Ascending aorta (tissue), 2 donors: Measurements from ENCODE around the gene GAS2L1. TPM values are rescaled to one million over a fixed set of nuclear protein-coding genes. Genes with fewer than 3 reads are reported as not detected.

ENCODE experiments used
- DNase-seq, 2 donors: peaks; one replicate each; pipeline ENCODE4 v3.0.0-alpha.2; 2019; ENCODE audit warnings: low spot score in 2 of 2
- H3K27ac ChIP-seq, 2 donors: fragments of 200-600 bp; sonication (generic); one replicate each; pipeline ENCODE4 v1.5.1; 2016 to 2017; ENCODE audit warnings: mild to moderate bottlenecking in 1 of 2
- H3K27me3 ChIP-seq: fragments of 200-600 bp; sonication (generic); one replicate; pipeline ENCODE4 v1.5.1; 2017
- H3K36me3 ChIP-seq, 2 donors: fragments of 200-600 bp; sonication (generic); one replicate each; pipeline ENCODE4 v1.5.1; 2016
- H3K4me1 ChIP-seq, 2 donors: fragments of 200-600 bp; sonication (generic); one replicate each; pipeline ENCODE4 v1.5.1; 2016 to 2017; ENCODE audit warnings: mild to moderate bottlenecking in 1 of 2
- H3K4me3 ChIP-seq, 2 donors: fragments of 200-600 bp; sonication (generic); one replicate each; pipeline ENCODE4 v1.5.1; 2016 to 2017; ENCODE audit warnings: mild to moderate bottlenecking in 1 of 2
- H3K9me3 ChIP-seq, 2 donors: fragments of 200-600 bp; sonication (generic); one replicate each; pipeline ENCODE4 v1.5.1; 2016
- intact Hi-C: fragments of 100-400 bp; cut with DNase I; formaldehyde crosslinking; loops from one replicate; pipeline ENCODE4 v1.15.1; 2023
- total RNA-seq: library from RNA; depleted of rRNA; stranded (reverse); fragments of >200 nt; gene quantifications from one replicate; pipeline ENCODE4 v1.1.0, GENCODE V29; 2016
- TF ChIP-seq, protein P1 (sequence below), 3 experiments: fragments of 200-600 bp in 2 of 3; fragments of 450-650 bp in 1 of 3; sonication (generic) in 2 of 3; IDR thresholded peaks; one replicate each; pipeline ENCODE4 v1.5.1; 2016 to 2019; ENCODE audit warnings: antibody characterized with exemption in 3 of 3, mild to moderate bottlenecking in 1 of 3, moderate library complexity in 1 of 3

The GAS2L1 gene
- total RNA-seq, 1 donor from 2014 or later: 99.3 TPM

DNA sequence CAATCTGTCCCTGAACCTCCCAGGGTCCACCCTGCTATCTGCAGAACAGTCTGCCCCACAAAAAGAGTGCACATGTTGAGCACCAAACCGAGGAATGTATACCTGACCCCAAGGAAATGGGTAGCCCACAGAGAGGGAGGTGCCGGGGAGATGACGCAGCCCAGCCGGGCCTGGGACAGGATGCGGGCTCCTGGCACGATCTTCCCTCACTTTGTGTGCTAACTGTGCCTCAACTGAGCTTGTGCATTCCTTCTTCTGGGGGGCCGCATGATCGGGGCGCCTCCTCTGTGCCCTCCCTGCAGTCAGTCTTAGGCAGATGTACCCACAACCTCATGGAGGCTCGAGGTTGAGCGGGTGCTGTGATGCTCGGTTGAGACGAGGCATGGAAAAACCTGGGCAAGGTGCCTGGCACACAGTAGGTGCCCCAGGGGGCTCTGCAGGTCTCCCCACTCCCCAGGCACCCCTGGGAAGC is 2.4 kb downstream of the GAS2L1 start:
- Histone ChIP-seq H3K27me3 (peaks cover under 1% of the 10 kb centered on the region), H3K27ac (peak overlapping the region; percentile 83 to 87), H3K36me3 (no peaks in the 10 kb centered on the region), H3K4me1 (peaks cover 31 to 47% of the 10 kb centered on the region in 2 donors), H3K9me3 (no peaks in the 10 kb centered on the region), H3K4me3 (peak overlapping the region; percentile 2 to 80)
- TF ChIP-seq, protein P1, sequence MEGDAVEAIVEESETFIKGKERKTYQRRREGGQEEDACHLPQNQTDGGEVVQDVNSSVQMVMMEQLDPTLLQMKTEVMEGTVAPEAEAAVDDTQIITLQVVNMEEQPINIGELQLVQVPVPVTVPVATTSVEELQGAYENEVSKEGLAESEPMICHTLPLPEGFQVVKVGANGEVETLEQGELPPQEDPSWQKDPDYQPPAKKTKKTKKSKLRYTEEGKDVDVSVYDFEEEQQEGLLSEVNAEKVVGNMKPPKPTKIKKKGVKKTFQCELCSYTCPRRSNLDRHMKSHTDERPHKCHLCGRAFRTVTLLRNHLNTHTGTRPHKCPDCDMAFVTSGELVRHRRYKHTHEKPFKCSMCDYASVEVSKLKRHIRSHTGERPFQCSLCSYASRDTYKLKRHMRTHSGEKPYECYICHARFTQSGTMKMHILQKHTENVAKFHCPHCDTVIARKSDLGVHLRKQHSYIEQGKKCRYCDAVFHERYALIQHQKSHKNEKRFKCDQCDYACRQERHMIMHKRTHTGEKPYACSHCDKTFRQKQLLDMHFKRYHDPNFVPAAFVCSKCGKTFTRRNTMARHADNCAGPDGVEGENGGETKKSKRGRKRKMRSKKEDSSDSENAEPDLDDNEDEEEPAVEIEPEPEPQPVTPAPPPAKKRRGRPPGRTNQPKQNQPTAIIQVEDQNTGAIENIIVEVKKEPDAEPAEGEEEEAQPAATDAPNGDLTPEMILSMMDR (IDR thresholded peaks at IDR 0.05): no peak
- intact Hi-C loops: no loop called here
- DNase-seq: no peak

DNA sequence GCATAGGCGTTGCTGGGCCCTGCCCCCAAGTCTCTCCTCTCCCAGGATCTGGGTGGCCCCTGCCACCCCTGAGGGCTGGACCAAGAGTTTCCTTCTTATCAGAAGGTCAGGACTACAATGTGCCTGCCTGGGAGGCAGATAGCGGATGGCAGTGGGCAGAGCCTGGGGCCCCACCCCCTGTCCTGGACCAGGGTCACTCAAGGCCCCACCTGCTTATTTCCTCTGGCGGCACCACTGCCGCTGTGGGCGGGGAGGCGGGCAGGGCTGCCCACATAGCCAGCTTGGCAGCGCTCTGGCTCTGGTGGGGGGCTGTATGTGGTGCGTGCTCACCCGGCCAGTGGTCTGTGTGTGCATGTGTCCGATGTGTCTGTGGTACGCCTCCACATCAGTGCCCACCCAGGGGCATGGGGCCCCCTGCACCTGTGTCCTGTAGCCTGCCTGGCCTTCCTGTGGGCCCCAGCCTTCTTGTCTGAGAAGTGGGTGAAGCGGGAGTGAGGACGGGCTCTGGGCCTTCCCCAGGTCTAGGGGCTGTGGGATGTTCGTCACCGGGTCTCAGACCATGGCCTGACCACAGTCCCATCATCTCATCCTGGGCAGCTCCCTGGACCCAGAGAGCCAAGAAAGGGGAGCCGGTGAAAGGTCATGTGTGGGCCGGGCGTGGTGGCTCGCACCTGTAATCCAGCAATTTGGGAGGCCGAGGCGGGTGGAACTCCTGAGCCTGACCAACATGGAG is 3.0 kb downstream of the GAS2L1 start:
- H3K4me1 ChIP-seq: peaks cover 31 to 53% of the 10 kb centered on the region in 2 donors
- TF ChIP-seq, protein P1 (IDR thresholded peaks at IDR 0.05): no peak
- peak overlapping the region; percentile 2 to 80 for H3K4me3 ChIP-seq
- H3K9me3 ChIP-seq: no peaks in the 10 kb centered on the region
- H3K27me3 ChIP-seq: peaks cover 6% of the 10 kb centered on the region
- no peak for DNase-seq
- H3K36me3 ChIP-seq: no peaks in the 10 kb centered on the region
- H3K27ac ChIP-seq: peak overlapping the region; percentile 68 to 87
- intact Hi-C loops: no loop called here

DNA sequence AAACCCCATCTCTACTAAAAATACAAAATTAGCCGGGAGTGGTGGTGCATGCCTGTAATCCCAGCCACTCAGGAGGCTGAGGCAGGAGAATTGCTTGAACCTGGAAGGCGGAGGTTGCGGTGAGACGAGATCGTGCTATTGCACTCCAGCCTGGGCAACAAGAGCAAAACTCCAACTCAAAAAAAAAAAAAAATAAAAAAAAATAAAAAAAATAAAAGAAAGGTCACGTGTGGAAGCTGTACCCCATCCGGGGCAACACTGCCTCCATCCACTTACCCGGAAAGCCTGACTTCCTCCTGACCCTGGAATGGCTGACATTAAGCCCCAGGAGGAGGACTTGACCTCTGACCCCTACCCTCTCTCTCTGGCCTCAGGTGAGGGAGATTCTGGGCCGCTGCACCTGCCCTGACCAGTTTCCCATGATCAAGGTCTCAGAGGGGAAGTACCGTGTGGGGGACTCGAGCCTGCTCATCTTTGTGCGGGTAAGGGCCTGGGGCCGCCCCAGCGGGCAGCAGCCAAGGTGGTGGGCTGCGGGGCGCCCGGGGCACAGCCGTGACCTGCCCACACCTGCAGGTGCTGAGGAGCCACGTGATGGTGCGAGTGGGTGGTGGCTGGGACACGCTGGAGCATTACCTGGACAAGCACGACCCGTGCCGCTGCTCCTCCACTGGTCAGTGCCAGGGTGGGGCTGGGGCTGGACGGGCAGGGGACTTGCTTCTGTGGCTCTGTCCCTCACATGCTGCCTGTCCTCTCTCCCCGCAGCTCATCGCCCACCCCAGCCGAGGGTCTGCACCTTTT is 3.8 kb downstream of the GAS2L1 start:
- no peaks in the 10 kb centered on the region for H3K36me3 ChIP-seq
- intact Hi-C loops: no loop called here
- peak overlapping the region in 1 of 2 donors; percentile 39 for H3K4me3 ChIP-seq
- TF ChIP-seq, protein P1 (IDR thresholded peaks at IDR 0.05): no peak
- peaks cover 6% of the 10 kb centered on the region for H3K27me3 ChIP-seq
- no peak for DNase-seq
- no peaks in the 10 kb centered on the region for H3K9me3 ChIP-seq
- peaks cover 31 to 58% of the 10 kb centered on the region in 2 donors for H3K4me1 ChIP-seq
- peak overlapping the region; percentile 68 to 87 for H3K27ac ChIP-seq

DNA sequence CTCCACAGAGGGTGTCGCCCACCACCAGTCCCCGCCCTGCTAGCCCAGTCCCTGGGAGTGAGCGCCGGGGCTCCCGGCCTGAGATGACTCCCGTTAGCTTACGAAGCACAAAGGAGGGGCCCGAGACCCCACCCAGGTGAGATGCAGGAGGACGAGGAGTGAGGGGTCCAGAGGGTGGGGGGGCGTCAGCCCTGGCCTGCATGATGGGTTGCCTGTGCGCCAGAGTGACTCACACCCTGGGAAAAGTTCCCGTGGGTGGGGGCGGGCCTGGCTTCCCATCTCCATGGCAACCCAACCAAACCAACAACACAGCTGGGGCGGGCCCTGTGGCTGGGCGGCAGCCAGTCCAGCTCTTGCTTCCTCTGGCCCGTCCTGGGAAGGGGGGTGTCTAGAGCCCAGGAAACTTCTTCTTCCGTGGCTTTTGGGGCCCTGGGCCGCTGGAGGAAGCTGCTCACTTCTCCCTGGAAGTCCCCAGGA is 4.5 kb downstream of the GAS2L1 start:
- TF ChIP-seq, protein P1 (IDR thresholded peaks at IDR 0.05): no peak
- DNase-seq: peak; percentile 92 to 99
- peaks cover 35 to 61% of the 10 kb centered on the region in 2 donors for H3K4me1 ChIP-seq
- no peaks in the 10 kb centered on the region for H3K9me3 ChIP-seq
- H3K36me3 ChIP-seq: no peaks in the 10 kb centered on the region
- peak overlapping the region; percentile 69 to 87 for H3K27ac ChIP-seq
- intact Hi-C loops: loop anchor here (1.0 kb wide), 1 partner anchor 242 kb away; the partner anchor contains the start of gene THOC5
- H3K4me3 ChIP-seq: peak overlapping the region in 1 of 2 donors; percentile 55
- H3K27me3 ChIP-seq: peaks cover 12% of the 10 kb centered on the region

DNA sequence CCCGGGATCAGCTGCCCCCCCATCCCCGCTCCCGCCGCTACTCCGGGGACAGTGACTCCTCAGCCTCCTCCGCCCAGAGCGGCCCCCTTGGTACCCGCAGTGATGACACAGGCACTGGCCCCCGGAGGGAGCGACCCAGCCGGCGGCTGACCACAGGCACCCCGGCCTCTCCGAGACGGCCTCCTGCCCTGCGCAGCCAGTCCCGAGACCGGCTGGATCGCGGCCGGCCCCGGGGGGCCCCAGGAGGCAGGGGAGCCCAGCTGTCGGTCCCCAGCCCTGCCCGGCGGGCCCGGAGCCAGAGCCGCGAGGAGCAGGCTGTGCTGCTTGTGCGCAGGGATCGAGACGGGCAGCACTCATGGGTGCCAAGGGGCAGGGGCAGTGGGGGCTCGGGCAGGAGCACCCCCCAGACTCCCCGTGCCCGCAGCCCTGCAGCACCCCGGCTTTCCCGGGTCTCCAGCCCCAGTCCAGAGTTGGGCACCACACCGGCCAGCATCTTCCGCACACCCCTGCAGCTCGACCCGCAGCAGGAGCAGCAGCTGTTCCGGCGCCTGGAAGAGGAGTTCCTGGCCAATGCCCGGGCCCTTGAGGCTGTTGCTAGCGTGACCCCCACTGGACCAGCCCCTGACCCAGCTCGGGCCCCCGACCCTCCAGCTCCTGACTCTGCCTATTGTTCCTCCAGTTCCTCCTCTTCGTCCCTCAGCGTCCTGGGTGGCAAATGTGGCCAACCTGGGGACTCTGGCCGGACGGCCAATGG is 5.2 kb downstream of the GAS2L1 start:
- no peaks in the 10 kb centered on the region for H3K36me3 ChIP-seq
- H3K4me1 ChIP-seq: peaks cover 35 to 61% of the 10 kb centered on the region in 2 donors
- no peaks in the 10 kb centered on the region for H3K9me3 ChIP-seq
- intact Hi-C loops: loop anchor here (1.0 kb wide), 1 partner anchor 242 kb away; the partner anchor contains the start of gene THOC5
- H3K27me3 ChIP-seq: peaks cover 13% of the 10 kb centered on the region
- H3K27ac ChIP-seq: peak overlapping the region; percentile 48 to 69
- peak overlapping the region; percentile 21 to 55 for H3K4me3 ChIP-seq
- TF ChIP-seq, protein P1 (IDR thresholded peaks at IDR 0.05): no peak
- DNase-seq: no peak
